ENCODE measurements around the gene ACTN3. TPM values are rescaled to one million over a fixed set of nuclear protein-coding genes. Genes with fewer than 3 reads are reported as not detected.

Gene ACTN3
- total RNA-seq = 0.06 TPM in 1 of 2 replicates, not detected in the other

GRCh38 chr11:66546368-66546965 is at the start of gene ACTN3:
TSS of gene ACTN3 (plus strand) at chr11:66546903. CDS start at chr11:66546938, 35 bp downstream.

GRCh38 chr11:66510271-66510989 is 36.3 kb upstream of the ACTN3 start, which contains the start of gene BBS1:
TSS of gene BBS1 (plus strand) at chr11:66510635. CDS start at chr11:66510660, 25 bp downstream.

GRCh38 chr11:66545701-66546367 is 869 bp upstream of the ACTN3 start, which contains the start of gene ZDHHC24:
TSS of gene ZDHHC24 (minus strand) at chr11:66546048. CDS start at chr11:66546003, 45 bp downstream.

DNA sequence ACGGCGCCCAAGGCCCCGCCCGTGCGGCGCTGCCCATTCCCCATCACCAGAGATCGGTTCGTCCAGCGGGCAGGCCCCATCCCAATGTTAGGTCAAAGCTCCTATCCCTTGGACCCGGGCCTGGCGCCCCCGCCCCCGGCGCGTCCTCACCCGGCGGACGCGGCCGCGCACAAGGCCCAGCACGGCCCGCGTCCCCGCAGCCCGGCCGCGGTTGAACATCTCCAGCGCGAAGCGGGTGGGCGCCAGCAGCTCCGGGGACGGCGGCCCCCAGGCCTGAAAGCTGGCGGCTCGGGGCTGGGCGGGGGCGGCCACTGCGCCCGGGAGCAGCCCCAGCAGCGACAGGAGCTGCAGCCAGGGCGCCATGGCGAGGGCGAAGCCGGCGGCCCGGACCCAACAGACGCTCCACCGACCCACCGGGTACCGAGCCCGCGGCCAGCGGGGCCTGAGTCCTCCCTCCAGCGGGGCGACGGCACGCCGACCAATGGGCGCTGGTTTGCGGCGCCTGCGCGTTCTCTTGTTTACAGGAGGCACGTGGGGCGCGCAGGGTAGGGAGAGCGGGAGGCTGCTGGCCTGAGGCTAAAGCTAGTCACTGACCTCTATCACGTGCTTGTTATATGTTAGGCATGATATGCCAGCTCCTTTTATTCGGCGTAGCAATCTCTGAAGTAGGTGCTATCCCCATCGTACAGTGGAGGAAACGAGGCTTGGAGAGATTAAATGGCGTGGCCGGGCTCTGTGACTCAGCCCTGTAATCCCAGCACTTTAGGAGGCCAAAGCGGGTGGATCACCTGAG is 21.6 kb downstream of the ACTN3 start, which contains the start of gene CTSF:
CTSF (minus strand) TSS at position 483 of the 793 bp plus-strand sequence; CDS start at position 363, 120 bp downstream.

DNA sequence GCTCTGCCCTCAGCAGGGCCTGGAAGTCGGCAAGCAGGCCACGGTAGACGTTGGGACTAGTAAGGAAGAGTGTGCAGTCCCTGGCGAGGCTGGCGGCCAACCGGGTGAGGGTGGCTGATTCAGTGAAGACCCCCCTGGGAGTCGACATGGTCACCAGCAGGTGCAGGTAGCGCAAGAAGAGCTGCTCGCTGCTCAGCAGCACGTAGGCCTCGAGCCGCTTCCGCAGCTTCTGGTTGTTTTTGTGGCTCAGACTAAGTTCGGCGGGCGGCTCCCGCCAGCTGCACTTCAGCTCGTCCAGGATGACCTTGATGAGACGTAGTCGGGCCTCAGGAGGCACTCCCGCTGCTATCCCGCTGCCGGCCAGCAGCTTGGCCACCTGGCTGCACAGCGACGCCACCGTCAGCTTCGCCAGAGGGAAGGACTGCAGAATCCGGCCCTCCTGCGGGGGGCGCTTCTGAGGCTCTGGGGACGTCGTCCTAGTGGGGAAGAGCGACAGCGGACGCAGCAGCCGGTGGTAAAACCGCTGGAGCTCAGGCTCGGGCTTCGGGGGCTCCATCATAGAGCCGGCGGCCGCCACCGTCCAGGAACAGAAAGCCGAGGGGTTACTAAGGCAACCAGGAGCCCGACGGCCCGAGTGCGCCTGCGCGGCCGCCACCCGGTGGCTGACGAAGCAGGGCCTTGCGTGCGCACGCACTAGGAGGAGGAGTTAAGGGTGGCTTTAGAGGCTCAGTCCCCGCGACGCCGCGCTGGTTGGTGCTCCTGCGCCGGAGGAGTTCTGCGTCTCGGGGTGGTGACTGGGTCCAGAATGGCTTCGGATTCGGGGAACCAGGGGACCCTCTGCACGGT is 46.0 kb downstream of the ACTN3 start, which contains the start of the genes CCDC87 and CCS:
CCDC87 (minus strand) TSS at position 607 of the 846 bp plus-strand sequence; CDS start at position 559, 48 bp downstream.
CCS (plus strand) TSS at position 729 of the 846 bp plus-strand sequence; CDS start at position 806, 77 bp downstream.

Other genes starting within 250 kb of the ACTN3 start
- gene CD248, start 229.9 kb upstream of the ACTN3 start, total RNA-seq = 258 and 278 TPM in 2 replicates
- gene RIN1, start 210.5 kb upstream of the ACTN3 start, total RNA-seq = 18.1 and 24.7 TPM in 2 replicates
- gene BRMS1, start 201.8 kb upstream of the ACTN3 start, total RNA-seq = 29.3 and 43.7 TPM in 2 replicates
- gene B4GAT1, start 199.3 kb upstream of the ACTN3 start, total RNA-seq = 28.5 and 35.6 TPM in 2 replicates
- 0.20 TPM in 1 of 2 replicates, not detected in the other for gene SLC29A2, start 175.1 kb upstream of the ACTN3 start, total RNA-seq
- not detected in 2 replicates for gene NPAS4, start 125.9 kb upstream of the ACTN3 start, total RNA-seq
- gene MRPL11, start 108.1 kb upstream of the ACTN3 start, total RNA-seq = 47.5 and 49.5 TPM in 2 replicates
- gene PELI3, start 80.0 kb upstream of the ACTN3 start, total RNA-seq = 6.8 and 9.0 TPM in 2 replicates
- 16.1 and 20.1 TPM in 2 replicates for gene DPP3, start 66.5 kb upstream of the ACTN3 start, total RNA-seq
- gene BBS1, start 36.3 kb upstream of the ACTN3 start, total RNA-seq = 39.4 and 49.4 TPM in 2 replicates
- 17.5 and 19.3 TPM in 2 replicates for gene ZDHHC24, start 855 bp upstream of the ACTN3 start, total RNA-seq
- gene CTSF, start 21.7 kb downstream of the ACTN3 start, total RNA-seq = 105 and 122 TPM in 2 replicates
- 0.44 and 1.3 TPM in 2 replicates for gene CCDC87, start 46.2 kb downstream of the ACTN3 start, total RNA-seq
- gene CCS, start 46.3 kb downstream of the ACTN3 start, total RNA-seq = 55.0 and 56.5 TPM in 2 replicates
- 23.3 and 27.1 TPM in 2 replicates for gene RBM14, start 69.7 kb downstream of the ACTN3 start, total RNA-seq
- gene RBM4, start 91.8 kb downstream of the ACTN3 start, total RNA-seq = 70.0 and 93.0 TPM in 2 replicates
- 14.9 and 16.4 TPM in 2 replicates for gene RBM4B, start 131.0 kb downstream of the ACTN3 start, total RNA-seq
- gene SPTBN2, start 182.3 kb downstream of the ACTN3 start, total RNA-seq = 1.4 and 5.1 TPM in 2 replicates